Immature natural killer cell (primary cell): ENCODE measurements around the gene ZCCHC13. TPM values are rescaled to one million over a fixed set of nuclear protein-coding genes. Genes with fewer than 3 reads are reported as not detected.
"Not testable (repeated sequence)": the region's sequence is repeated elsewhere in the genome, so short reads cannot be mapped to it uniquely, and the experiment has no call there.

Source experiments
- DNase-seq, 3 donors: peaks; one replicate each; pipeline ENCODE4 v3.0.0; 2022; ENCODE audit warnings: mixed read lengths in 1 of 3
- H3K27ac Mint-ChIP-seq, 6 donors: one replicate each; pipeline ENCODE4 v1.8.0; 2020; ENCODE audit warnings: mixed read lengths in 6 of 6, mild to moderate bottlenecking in 5 of 6, inconsistent platforms in 4 of 6, moderate library complexity in 3 of 6
- H3K27me3 Mint-ChIP-seq, 3 donors: one replicate each; pipeline ENCODE4 v1.8.0; 2020 to 2021; ENCODE audit warnings: low read depth in 3 of 3, mild to moderate bottlenecking in 3 of 3, mixed read lengths in 3 of 3, moderate library complexity in 3 of 3, inconsistent platforms in 1 of 3
- H3K36me3 Mint-ChIP-seq, 3 donors: one replicate each; pipeline ENCODE4 v1.8.0; 2020; ENCODE audit warnings: mixed read lengths in 3 of 3, inconsistent platforms in 2 of 3, mild to moderate bottlenecking in 2 of 3
- H3K4me1 Mint-ChIP-seq, 2 donors: one replicate each; pipeline ENCODE4 v1.8.0; 2020; ENCODE audit warnings: inconsistent platforms in 2 of 2, mild to moderate bottlenecking in 2 of 2, mixed read lengths in 2 of 2, moderate library complexity in 1 of 2
- H3K4me3 Mint-ChIP-seq, 5 donors: one replicate each; pipeline ENCODE4 v1.8.0; 2020; ENCODE audit warnings: mild to moderate bottlenecking in 5 of 5, mixed read lengths in 5 of 5, inconsistent platforms in 3 of 5, moderate library complexity in 3 of 5
- H3K9me3 Mint-ChIP-seq, 6 donors: one replicate each; pipeline ENCODE4 v1.8.0; 2020; ENCODE audit warnings: mild to moderate bottlenecking in 6 of 6, mixed read lengths in 6 of 6, inconsistent platforms in 4 of 6, moderate library complexity in 3 of 6
- polyA plus RNA-seq, 3 donors: library from polyadenylated mRNA; unstranded; fragments of 300-500 nt; fragmentation: Illumina TruSeq; gene quantifications; one replicate each; pipeline ENCODE4 v1.2.3, GENCODE V29; 2021

The ZCCHC13 gene
- polyA plus RNA-seq, 3 donors from 2014 or later: not detected

DNA sequence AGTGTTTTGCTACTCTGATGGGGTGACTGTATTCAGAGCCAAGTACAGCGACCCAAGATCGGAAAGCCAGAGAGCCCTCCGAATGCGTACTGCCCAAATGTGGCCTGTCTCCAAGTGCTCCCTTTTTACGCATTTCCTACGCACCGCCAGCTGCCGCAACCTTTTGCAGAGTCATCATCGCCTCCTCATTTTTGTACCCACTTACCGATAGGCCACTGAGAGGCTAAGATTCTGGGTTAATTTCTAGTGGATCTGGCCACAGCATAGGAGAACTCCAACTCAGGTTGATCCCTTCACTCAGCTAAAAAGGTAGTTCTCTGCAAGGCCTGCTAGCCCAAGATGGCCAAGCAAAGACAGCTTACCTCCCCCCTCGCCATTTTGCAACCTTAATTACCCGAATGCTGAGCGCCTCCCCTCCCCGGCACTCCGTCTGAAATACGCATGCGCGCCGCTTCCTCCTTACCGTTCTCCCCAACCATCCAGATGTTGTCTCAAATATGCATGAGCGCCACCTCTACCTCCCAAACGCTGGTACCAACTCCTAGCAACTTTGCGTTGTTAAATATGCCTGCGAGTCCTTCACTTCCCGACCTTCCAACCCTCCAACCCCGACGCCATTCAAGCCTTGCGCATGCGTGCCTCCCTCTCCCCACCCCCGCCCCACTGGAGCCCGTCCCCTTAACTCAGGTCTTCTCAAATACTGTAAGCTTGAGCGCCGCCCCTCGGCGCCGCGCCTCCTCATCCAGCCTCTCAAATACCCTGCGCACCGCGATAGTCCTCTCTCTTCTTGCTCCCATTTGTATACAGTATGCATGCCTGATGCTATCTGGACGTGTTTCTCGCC, 11.8 kb upstream of the ZCCHC13 start:
- no peaks in the 10 kb centered on the region for H3K9me3 Mint-ChIP-seq
- peak; percentile 78 to 84 (median 83) for DNase-seq
- H3K36me3 Mint-ChIP-seq: no peaks in the 10 kb centered on the region
- peak overlapping the region; percentile 89 to 97 (median 94) for H3K27ac Mint-ChIP-seq
- H3K4me3 Mint-ChIP-seq: peak overlapping the region; percentile 91 to 98 (median 96)
- peaks cover 23 to 45% of the 10 kb centered on the region in 2 donors for H3K4me1 Mint-ChIP-seq
- H3K27me3 Mint-ChIP-seq: peaks cover 7 to 13% (median 9%) of the 10 kb centered on the region in 3 donors

DNA sequence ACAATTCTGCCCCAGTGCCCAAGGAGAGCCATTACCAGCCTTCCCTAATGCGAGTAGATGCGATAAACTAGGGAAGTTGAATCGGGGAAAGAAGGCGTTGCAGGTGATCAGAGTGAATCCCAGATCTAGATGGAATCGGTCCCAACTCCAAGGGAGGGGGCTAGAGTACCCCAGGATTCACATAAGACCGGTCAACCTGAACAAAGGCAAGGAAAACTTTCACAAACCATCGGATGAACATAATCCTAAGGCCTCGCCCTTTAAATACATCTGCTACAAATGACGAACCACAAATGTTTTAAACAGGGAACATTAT, 11.2 kb upstream of the ZCCHC13 start:
- H3K4me1 Mint-ChIP-seq: peaks cover 23 to 45% of the 10 kb centered on the region in 2 donors
- no peaks in the 10 kb centered on the region for H3K9me3 Mint-ChIP-seq
- H3K27ac Mint-ChIP-seq: peak overlapping the region; percentile 89 to 97 (median 94)
- peak overlapping the region; percentile 91 to 98 (median 96) for H3K4me3 Mint-ChIP-seq
- peaks cover 7 to 13% (median 9%) of the 10 kb centered on the region in 3 donors for H3K27me3 Mint-ChIP-seq
- peak in 1 of 3 donors; percentile 2 for DNase-seq
- H3K36me3 Mint-ChIP-seq: no peaks in the 10 kb centered on the region

DNA sequence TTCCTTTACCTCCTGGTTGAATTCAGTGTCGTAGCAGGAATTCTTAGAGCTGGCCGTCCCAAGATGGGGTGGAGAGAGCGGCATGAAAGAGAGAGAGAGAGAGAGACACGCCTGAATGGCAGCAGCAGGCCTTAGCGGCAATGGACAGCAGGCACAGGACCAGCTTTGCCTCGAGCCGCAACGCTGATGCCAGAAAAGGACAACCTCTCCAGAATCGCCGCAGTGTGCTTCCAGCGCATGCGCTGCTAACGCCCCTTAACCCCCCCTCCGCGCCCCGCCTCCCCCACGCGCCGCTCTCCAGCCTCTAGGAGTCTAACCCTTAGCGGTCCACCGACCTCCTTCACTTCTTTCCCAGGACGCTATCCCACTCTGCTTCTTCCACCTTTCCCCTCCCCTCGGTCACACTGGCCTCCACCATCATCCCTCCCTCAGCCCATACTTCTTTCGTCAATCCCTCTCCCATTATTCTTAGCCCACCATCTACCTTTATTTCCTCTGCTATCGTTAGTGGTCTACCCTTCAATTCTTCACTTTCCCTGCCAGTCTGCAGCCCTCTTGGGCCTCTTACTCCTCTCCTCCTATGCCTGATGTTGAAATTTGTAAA, 10.5 kb upstream of the ZCCHC13 start:
- peaks cover 7 to 13% (median 9%) of the 10 kb centered on the region in 3 donors for H3K27me3 Mint-ChIP-seq
- peak overlapping the region; percentile 91 to 98 (median 96) for H3K4me3 Mint-ChIP-seq
- peaks cover 17 to 39% of the 10 kb centered on the region in 2 donors for H3K4me1 Mint-ChIP-seq
- no peaks in the 10 kb centered on the region for H3K9me3 Mint-ChIP-seq
- DNase-seq: peak; percentile 41 to 61 (median 48)
- H3K27ac Mint-ChIP-seq: peak overlapping the region; percentile 56 to 88 (median 72)
- H3K36me3 Mint-ChIP-seq: no peaks in the 10 kb centered on the region

DNA sequence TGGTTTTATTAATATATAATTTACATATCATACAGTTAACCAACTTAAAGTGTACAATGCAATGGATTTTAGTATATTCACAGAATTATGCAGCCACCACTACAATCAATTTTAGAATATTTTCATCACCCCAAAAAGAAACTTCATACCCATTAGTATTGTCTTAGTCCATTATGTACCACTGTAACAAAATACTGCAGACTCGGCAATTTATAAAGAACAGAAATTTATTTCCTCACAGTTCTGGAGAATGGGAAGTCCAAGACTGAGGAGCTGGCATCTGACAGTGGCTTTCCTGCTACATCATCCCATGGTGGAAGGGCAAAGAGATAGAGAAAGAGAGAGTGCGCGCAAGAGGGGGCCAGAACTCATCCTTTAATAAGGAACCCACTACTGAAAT, 8.9 kb upstream of the ZCCHC13 start:
- Mint-ChIP-seq H3K4me3 (no peak overlapping the region), H3K27me3 (peaks cover 7 to 11% (median 9%) of the 10 kb centered on the region in 3 donors), H3K27ac (no peak overlapping the region), H3K9me3 (no peaks in the 10 kb centered on the region), H3K36me3 (no peaks in the 10 kb centered on the region), H3K4me1 (peaks cover 9 to 25% of the 10 kb centered on the region in 2 donors)
- no peak for DNase-seq

DNA sequence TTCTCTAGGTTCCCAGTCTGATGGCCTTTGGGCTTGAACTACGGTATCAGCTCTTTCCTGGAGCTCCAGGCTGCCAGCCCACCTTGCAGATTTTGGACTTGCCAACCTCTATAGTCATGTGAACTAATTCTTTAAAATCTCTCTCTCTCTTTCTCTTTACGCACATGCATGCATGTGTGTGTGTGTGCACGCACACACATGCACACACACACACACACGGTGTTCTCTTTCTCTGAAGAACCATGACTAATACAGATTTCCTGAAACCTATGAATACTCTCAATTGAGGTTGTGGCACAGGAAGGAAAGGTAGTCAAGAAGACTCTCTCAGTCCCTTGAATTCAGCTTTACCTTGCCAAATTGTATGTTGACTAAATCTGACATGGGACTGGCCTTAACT, 6.2 kb upstream of the ZCCHC13 start:
- peaks cover under 1 to 8% of the 10 kb centered on the region in 2 donors for H3K4me1 Mint-ChIP-seq
- no peak overlapping the region for H3K27ac Mint-ChIP-seq
- no peak overlapping the region for H3K4me3 Mint-ChIP-seq
- H3K9me3 Mint-ChIP-seq: no peaks in the 10 kb centered on the region
- H3K27me3 Mint-ChIP-seq: peaks cover 2 to 5% (median 3%) of the 10 kb centered on the region in 3 donors
- H3K36me3 Mint-ChIP-seq: no peaks in the 10 kb centered on the region
- no peak for DNase-seq

DNA sequence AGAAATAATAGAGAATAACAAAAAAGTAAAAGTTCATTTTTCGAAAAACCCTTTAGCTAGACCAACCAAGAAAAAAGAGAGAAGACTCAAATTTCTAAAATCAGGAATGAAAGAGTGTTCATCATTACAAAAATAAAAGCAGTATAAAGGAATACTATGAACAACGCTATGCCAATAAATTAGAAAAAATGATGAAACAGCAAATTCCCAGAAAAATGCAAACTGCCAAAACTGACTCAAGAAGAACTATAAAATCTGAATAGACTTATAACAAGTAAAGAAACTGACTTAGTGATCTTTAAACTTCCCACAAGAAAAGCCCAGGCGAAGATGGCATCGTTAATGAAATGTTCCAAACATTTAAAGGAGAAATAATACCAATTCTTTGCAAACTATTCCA, 3.1 kb upstream of the ZCCHC13 start:
- no peaks in the 10 kb centered on the region for H3K9me3 Mint-ChIP-seq
- no peak for DNase-seq
- H3K27me3 Mint-ChIP-seq: peaks cover 0 to 2% (median 0%) of the 10 kb centered on the region in 3 donors
- H3K27ac Mint-ChIP-seq: no peak overlapping the region
- no peak overlapping the region for H3K4me3 Mint-ChIP-seq
- no peaks in the 10 kb centered on the region for H3K4me1 Mint-ChIP-seq
- no peaks in the 10 kb centered on the region for H3K36me3 Mint-ChIP-seq

DNA sequence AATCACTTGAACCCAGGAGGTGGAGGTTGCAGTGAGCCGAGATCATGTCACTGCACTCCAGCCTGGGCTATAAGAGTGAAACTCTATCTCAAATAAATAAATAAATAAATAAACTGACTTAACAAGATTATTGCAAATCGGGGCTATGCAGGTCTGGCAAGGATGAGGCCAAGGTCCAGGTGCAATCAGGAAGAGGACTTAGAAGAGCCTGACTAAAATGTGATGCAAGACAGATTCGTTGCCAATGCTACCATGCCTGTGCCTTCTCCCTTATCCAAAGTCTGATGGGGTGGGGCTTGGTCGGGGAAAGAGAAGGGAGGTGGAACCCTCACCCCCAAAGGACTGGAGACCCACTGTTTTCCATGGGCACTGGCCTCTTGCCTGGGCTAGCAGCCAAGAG, 14.7 kb downstream of the ZCCHC13 start:
- H3K9me3 Mint-ChIP-seq: no peaks in the 10 kb centered on the region
- H3K4me1 Mint-ChIP-seq: no peaks in the 10 kb centered on the region
- no peak for DNase-seq
- H3K4me3 Mint-ChIP-seq: no peak overlapping the region
- H3K27me3 Mint-ChIP-seq: peaks cover 0 to 13% (median 7%) of the 10 kb centered on the region in 3 donors
- no peaks in the 10 kb centered on the region for H3K36me3 Mint-ChIP-seq
- H3K27ac Mint-ChIP-seq: no peak overlapping the region

DNA sequence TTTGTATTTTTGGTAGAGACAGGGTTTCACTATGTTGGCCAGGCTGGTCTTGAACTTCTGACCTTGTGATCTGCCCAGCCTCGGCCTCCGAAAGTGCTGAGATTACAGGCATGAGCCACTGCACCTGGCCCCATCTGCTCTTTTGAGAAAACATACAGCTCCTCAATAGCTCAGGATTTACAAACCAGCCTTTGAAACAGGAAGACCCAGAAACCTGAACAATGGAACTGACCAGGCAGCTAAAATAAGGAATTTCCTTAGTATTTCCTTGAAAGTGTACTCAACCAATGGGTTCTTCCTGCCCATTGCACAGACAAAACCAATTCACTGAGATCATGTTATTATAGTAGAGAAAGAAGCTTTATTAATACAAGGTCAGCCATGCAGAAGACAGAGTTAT, 15.3 kb downstream of the ZCCHC13 start:
- not testable (repeated sequence) for H3K4me1 Mint-ChIP-seq, H3K27ac Mint-ChIP-seq, DNase-seq, H3K36me3 Mint-ChIP-seq, H3K9me3 Mint-ChIP-seq, H3K4me3 Mint-ChIP-seq
- peaks cover 0 to 11% (median 5%) of the 10 kb centered on the region in 3 donors for H3K27me3 Mint-ChIP-seq

DNA sequence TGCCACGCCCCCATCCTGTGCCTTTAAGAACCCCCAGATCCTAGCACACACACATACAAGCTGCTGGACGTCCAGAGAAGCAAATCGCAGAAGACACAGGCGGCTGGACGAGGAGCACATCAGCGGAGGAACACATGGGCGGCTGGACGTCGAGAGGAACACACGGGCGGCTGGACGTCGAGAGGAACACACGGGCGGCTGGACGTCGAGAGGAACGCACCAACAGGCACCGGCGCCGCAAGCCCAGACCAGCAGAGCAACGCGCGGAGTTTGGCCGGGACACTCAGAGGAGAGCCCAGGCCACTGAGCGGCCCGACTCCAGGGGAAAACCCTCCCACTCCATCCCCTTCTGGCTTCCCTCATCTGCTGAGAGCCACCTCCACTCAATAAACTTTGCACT, 17.2 kb downstream of the ZCCHC13 start:
- H3K9me3 Mint-ChIP-seq: no peaks in the 10 kb centered on the region

DNA sequence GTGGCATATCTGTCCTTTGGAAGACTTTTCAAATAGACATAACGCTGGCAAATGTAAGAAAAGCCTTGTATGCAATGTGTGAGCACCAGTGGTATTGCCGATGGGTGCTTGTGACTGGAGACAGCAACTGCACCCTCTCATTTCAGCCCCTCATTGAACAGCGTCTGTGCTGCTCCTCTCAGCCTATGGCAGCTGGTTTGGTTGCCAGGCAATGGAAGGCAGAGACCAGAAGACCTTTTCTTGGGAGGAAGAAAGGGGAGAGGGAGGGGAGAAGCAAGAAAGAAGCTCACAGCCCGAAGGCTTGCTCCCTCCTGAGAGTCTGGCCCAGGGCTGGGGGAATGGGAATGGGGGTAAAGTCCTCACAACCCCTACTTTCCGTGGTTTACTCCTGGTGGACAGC, 20.2 kb downstream of the ZCCHC13 start:
- Mint-ChIP-seq H3K4me3 (no peak overlapping the region), H3K36me3 (no peaks in the 10 kb centered on the region), H3K4me1 (no peaks in the 10 kb centered on the region), H3K9me3 (no peaks in the 10 kb centered on the region), H3K27ac (no peak overlapping the region), H3K27me3 (peaks cover 0 to 9% (median 0%) of the 10 kb centered on the region in 3 donors)
- no peak for DNase-seq

More for the DNA sequence above, 17.2 kb downstream of the ZCCHC13 start:
- no peak for DNase-seq
- Mint-ChIP-seq H3K4me1 (no peaks in the 10 kb centered on the region), H3K27ac (peak overlapping the region in 1 of 6 donors; percentile 13), H3K36me3 (no peaks in the 10 kb centered on the region), H3K4me3 (no peak overlapping the region), H3K27me3 (peaks cover 0 to 7% (median 2%) of the 10 kb centered on the region in 3 donors)

DNA sequence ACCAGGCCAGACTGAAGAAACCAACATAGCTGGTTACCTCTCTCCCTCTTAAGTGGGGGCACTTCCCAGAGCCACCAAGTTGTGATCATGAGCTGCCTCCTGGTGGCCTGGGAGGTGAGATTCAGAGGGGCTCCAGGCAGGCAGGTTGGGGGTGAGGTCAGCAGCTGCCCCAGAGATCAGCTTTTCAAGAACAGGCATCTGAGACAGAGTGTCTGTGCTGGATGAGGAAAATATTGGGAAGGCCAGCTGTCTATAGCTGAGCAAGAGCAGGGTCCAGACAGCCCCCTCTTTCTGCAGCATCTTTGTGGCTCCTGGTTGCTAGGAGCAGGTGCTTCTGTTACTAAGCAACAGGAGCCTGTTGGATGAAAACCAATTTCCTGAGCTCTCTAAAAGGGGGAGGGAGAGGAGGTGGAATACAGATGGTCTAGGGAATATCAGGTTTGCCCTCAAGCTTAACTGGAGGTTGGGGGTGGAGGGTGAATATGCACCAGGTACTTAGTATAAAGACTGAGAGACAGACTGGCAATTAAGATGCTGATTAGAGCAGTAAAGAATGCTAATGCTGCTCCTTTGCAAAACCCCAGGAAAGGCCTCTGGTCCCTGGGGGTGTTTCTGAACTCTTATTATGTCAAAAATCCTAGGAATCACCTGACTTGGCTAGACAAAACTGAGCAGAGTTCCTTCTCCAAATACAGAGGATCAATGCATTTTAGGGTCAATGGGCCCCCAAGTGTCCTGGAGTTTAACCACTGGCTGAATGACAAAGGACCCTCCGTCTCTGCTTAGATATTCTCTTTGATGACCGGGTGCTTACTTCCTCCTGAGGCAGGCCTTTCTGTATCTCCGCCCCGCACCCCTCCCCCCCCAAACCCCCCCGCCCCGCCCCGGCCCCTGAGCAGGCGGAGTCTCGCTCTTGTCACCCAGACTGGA, 21.4 kb downstream of the ZCCHC13 start:
- no peaks in the 10 kb centered on the region for H3K36me3 Mint-ChIP-seq
- H3K4me1 Mint-ChIP-seq: no peaks in the 10 kb centered on the region
- peak overlapping the region in 1 of 5 donors; percentile 18 for H3K4me3 Mint-ChIP-seq
- DNase-seq: no peak
- no peaks in the 10 kb centered on the region for H3K9me3 Mint-ChIP-seq
- no peak overlapping the region for H3K27ac Mint-ChIP-seq
- H3K27me3 Mint-ChIP-seq: peaks cover 0 to 7% (median 0%) of the 10 kb centered on the region in 3 donors

DNA sequence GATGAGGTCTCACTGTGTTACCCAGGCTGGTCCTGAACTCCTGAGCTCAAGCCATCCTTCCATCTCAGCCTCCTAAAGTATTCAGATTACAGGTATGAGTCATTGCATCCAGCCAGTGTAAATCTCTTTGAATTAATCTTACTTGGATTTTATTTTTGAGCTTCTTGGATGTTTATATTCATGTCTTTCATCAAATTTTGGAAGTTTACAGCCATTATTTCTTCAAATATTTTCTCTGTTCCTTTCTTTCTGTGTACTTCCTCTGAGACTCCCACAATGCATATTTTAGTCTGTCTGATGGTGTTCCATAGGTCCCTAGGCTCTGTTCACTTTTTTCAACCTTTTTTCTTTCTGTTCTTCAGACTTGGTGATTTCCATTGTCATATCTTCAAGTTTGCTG, 34.9 kb downstream of the ZCCHC13 start:
- no peak for DNase-seq
- no peaks in the 10 kb centered on the region for H3K9me3 Mint-ChIP-seq
- H3K27me3 Mint-ChIP-seq: peaks cover 0 to 2% (median 2%) of the 10 kb centered on the region in 3 donors
- no peak overlapping the region for H3K27ac Mint-ChIP-seq
- no peaks in the 10 kb centered on the region for H3K4me1 Mint-ChIP-seq
- H3K36me3 Mint-ChIP-seq: no peaks in the 10 kb centered on the region
- no peak overlapping the region for H3K4me3 Mint-ChIP-seq

DNA sequence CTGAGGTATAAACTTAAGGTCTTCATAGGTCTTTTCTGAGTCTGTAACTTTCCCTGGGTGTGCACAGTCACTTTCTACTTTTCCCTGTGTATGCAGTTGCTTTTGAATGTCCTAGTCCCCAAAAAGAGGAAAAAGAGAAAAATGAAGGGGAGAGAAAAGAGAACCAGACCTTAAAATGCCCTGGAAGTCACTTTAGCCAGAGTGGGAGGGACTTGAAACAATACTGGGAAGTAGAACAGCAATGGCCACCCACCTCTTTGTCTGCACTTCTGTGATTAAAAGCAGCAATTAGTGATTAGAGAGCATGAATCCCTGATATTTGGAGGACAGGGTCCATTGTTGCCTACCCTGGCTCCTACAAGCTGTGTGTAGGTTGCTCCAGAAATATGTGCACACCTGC, 36.1 kb downstream of the ZCCHC13 start:
- Mint-ChIP-seq H3K36me3 (no peaks in the 10 kb centered on the region), H3K27ac (no peak overlapping the region), H3K9me3 (no peaks in the 10 kb centered on the region), H3K4me1 (no peaks in the 10 kb centered on the region), H3K27me3 (peaks cover 0 to 5% (median 2%) of the 10 kb centered on the region in 3 donors), H3K4me3 (no peak overlapping the region)
- no peak for DNase-seq

DNA sequence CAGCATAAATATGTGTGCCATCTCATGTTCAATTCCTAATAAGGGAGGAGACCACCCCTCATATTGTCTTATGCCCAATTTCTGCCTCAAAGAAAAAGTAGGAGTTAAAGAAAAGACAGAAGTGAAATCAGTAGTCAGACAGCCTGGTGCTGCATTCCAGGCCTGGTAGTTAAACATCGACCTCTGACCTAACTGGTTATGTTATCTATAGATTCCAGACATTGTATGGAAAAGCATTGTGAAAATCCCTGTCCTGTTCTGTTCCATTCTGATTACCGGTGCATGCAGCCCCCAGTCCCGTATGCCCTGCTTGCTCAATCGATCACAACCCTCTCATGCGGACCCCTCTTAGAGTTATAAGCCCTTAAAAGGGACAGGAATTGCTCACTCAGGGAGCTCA, 38.2 kb downstream of the ZCCHC13 start:
- DNase-seq, H3K4me3 Mint-ChIP-seq, H3K4me1 Mint-ChIP-seq, H3K9me3 Mint-ChIP-seq, H3K27me3 Mint-ChIP-seq, H3K36me3 Mint-ChIP-seq, H3K27ac Mint-ChIP-seq: not testable (repeated sequence)
